Colonic mucosa (tissue), 4 donors: Measurements from ENCODE around the gene KRT86. TPM values are rescaled to one million over a fixed set of nuclear protein-coding genes. Genes with fewer than 3 reads are reported as not detected.

Experiments
- DNase-seq: peaks from one replicate; pipeline ENCODE4 v3.0.0-alpha.2; 2020
- H3K27ac ChIP-seq: fragments of 200-600 bp; one replicate; pipeline ENCODE4 v1.8.0; 2021
- H3K27me3 ChIP-seq: fragments of 200-600 bp; one replicate; pipeline ENCODE4 v1.8.0; 2021
- H3K36me3 ChIP-seq: fragments of 200-600 bp; one replicate; pipeline ENCODE4 v1.8.0; 2021
- H3K4me1 ChIP-seq: fragments of 200-600 bp; one replicate; pipeline ENCODE4 v1.8.0; 2021; ENCODE audit warnings: mild to moderate bottlenecking
- H3K4me3 ChIP-seq: fragments of 200-600 bp; one replicate; pipeline ENCODE4 v1.8.0; 2021
- H3K9ac ChIP-seq, 2 donors: one replicate each; pipeline ENCODE4 v1.7.0; 2013; ENCODE audit warnings: control low read depth in 2 of 2, low read depth in 2 of 2, low read length in 2 of 2
- H3K9me3 ChIP-seq: fragments of 200-600 bp; one replicate; pipeline ENCODE4 v1.8.0; 2021
- intact Hi-C: fragments of 100-400 bp; cut with DNase I; formaldehyde crosslinking; loops from one replicate; pipeline ENCODE4 v1.14.1; 2022
- total RNA-seq, 2 donors: library from RNA; stranded (reverse); fragmentation: NEBNext Ultra II Directional in 1 of 2; extraction: Animal tissue kit (Norgen Biotek cat#: 25700) in 1 of 2; gene quantifications; one replicate each; pipeline ENCODE4 v1.2.1, GENCODE V29; 2021
- TF ChIP-seq, protein P1 (sequence below): fragments of 200-600 bp; IDR thresholded peaks from one replicate; pipeline ENCODE4 v1.8.0; 2022; ENCODE audit warnings: antibody characterized with exemption, mild to moderate bottlenecking
- donor health status: healthy.
- donor health status: DM: no; HTN: no; CAD: no.
- donor health status: DM: no; HTN: no; CAD: no.

The KRT86 gene
- under 1 TPM in 1 of 2 donors, not detected in 1; 0.16 TPM for total RNA-seq

- intact Hi-C loops: no loop called here
- Histone ChIP-seq H3K36me3 (no peaks in the 10 kb centered on the region), H3K27me3 (no peaks in the 10 kb centered on the region), H3K9ac (no peak within 1 kb of the TSS), H3K4me3 (no peak within 1 kb of the TSS), H3K9me3 (no peaks in the 10 kb centered on the region), H3K4me1 (no peaks in the 10 kb centered on the region), H3K27ac (no peak within 1 kb of the TSS)
- TF ChIP-seq, protein P1, sequence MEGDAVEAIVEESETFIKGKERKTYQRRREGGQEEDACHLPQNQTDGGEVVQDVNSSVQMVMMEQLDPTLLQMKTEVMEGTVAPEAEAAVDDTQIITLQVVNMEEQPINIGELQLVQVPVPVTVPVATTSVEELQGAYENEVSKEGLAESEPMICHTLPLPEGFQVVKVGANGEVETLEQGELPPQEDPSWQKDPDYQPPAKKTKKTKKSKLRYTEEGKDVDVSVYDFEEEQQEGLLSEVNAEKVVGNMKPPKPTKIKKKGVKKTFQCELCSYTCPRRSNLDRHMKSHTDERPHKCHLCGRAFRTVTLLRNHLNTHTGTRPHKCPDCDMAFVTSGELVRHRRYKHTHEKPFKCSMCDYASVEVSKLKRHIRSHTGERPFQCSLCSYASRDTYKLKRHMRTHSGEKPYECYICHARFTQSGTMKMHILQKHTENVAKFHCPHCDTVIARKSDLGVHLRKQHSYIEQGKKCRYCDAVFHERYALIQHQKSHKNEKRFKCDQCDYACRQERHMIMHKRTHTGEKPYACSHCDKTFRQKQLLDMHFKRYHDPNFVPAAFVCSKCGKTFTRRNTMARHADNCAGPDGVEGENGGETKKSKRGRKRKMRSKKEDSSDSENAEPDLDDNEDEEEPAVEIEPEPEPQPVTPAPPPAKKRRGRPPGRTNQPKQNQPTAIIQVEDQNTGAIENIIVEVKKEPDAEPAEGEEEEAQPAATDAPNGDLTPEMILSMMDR: no peak
- DNase-seq: no peak
Measured at GRCh38 chr12:52274521-52275120, at the start of gene KRT86. KRT86 (plus strand) TSS chr12:52274645; CDS start chr12:52301917, 27,272 bp downstream.

GRCh38 chr12:52225752-52226151, 48.7 kb upstream of the KRT86 start:
- H3K4me3 ChIP-seq: no peak overlapping the region
- H3K9ac ChIP-seq: no peak overlapping the region
- H3K27me3 ChIP-seq: no peaks in the 10 kb centered on the region
- no peaks in the 10 kb centered on the region for H3K4me1 ChIP-seq
- DNase-seq: no peak
- H3K27ac ChIP-seq: no peak overlapping the region
- H3K36me3 ChIP-seq: no peaks in the 10 kb centered on the region
- H3K9me3 ChIP-seq: no peaks in the 10 kb centered on the region
- intact Hi-C loops: no loop called here
- TF ChIP-seq, protein P1: no peak

DNA sequence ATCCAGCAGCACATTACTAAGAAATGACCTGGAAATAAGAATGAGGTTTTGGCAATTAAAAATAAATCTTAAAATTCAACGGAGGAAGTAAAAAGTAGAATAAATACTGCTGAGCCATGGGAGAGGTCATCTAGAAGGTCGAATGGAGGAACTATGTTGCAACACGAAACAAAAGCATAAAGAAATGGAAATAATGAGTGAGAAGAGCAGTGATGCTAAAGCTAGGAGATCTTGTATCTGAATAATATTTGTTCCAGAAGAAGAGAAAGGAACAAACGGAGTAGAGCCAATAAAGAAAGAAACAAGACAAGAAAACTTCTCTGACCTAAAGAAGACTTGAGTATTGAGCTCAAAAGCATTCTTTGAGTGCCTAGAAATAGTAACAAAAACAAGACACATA, 48.0 kb upstream of the KRT86 start:
- TF ChIP-seq, protein P1: no peak
- H3K9ac ChIP-seq: no peak overlapping the region
- H3K27me3 ChIP-seq: no peaks in the 10 kb centered on the region
- H3K9me3 ChIP-seq: no peaks in the 10 kb centered on the region
- no peak overlapping the region for H3K4me3 ChIP-seq
- H3K36me3 ChIP-seq: no peaks in the 10 kb centered on the region
- H3K4me1 ChIP-seq: no peaks in the 10 kb centered on the region
- intact Hi-C loops: no loop called here
- no peak for DNase-seq
- H3K27ac ChIP-seq: no peak overlapping the region

- Histone ChIP-seq H3K36me3 (no peaks in the 10 kb centered on the region), H3K9me3 (no peaks in the 10 kb centered on the region), H3K4me1 (peaks cover 6% of the 10 kb centered on the region), H3K9ac (no peak overlapping the region), H3K27me3 (no peaks in the 10 kb centered on the region), H3K4me3 (no peak overlapping the region), H3K27ac (no peak overlapping the region)
- no peak for DNase-seq
- intact Hi-C loops: no loop called here
- TF ChIP-seq, protein P1: no peak
Measured at GRCh38 chr12:52227606-52228166, 46.8 kb upstream of the KRT86 start.

DNA sequence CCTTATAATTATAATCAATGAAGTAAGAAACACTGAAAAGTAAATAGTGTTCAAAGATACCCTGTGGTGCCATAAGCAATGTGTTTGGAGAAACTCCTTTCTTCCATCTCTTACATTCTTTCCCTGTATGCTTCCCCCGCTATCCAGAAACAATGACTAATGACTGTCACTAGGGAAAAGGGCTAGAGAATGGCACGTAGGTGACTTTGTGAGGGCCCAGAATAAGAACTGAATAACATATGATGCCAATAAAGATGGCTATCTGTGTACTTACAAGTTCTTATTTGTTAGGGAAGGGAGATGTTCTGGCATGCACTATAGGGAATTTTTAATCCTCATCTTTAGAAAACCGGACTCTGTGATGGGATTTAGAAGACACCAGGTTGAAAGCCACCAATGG, 46.1 kb upstream of the KRT86 start:
- Histone ChIP-seq H3K4me3 (no peak overlapping the region), H3K4me1 (peaks cover 10% of the 10 kb centered on the region), H3K9me3 (no peaks in the 10 kb centered on the region), H3K9ac (no peak overlapping the region), H3K27ac (no peak overlapping the region), H3K36me3 (no peaks in the 10 kb centered on the region), H3K27me3 (peaks cover 5% of the 10 kb centered on the region)
- DNase-seq: no peak
- intact Hi-C loops: no loop called here
- TF ChIP-seq, protein P1: no peak
